OCI-LY3 (cell line): ENCODE results near the gene CCDC170.

Experiments used
- CTCF ChIP-seq: fragments of 200-600, 300-600 bp; sonication (generic); IDR thresholded peaks from 2 replicates; pipeline ENCODE4 v1.5.1; 2014; ENCODE audit warnings: antibody characterized with exemption, low read length, low read depth
- EZH2phosphoT487 ChIP-seq: fragments of 200-600 bp; shearing (Covaris generic); IDR thresholded peaks from 2 replicates; pipeline ENCODE4 v1.6.1; 2018; ENCODE audit warnings: antibody characterized with exemption, mixed run types, low read depth

GRCh38 chr6:151655099-151655498, 161.3 kb downstream of the CCDC170 start:
- no peak for TF ChIP-seq CTCF
- TF ChIP-seq EZH2phosphoT487 = no peak
